ENCODE data around the gene USP8.
"Not testable (repeated sequence)": the region's sequence is repeated elsewhere in the genome, so short reads cannot be mapped to it uniquely, and the experiment has no call there.

Gene USP8

DNA sequence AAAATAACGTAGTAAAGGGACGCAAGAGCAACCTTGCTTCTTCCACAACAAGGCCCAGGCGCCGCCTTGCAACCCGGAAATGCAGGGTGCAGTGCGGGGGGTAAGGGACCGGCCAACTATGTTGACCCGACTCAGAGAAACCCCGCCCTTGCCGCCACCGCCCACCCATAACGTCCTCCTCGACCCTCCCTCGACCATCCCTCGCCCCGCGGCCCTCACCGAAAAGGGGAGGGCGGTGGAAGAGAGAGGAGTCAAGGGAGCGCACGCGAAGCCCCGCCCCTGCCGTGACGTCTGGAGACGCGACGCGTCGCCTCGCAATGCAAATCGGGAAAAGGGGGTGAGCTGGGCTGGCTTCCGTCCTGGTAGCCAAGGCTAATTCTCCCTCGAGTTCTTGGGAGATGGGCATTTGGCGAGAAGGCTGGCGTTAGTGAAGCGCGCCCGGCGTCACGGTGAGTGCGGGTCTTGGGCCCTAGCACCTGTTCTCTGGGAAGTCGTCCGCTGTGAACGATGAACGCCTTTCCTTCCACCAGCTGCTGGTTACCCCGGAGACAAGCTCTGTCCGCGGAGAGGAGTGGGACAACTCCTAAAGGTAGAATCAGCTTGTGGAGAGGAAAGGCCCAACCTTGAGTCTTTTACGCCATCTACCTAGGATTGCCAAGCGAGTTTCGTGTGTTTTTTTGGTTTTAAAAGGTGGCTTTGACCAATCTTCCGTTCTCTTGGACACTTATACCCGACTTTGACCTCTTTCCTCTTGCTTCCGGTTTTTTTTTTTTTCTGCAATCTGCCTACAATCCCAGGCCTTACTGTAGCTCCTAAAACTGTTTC lies at the start of gene USP8:
TSS of gene USP8 (plus strand) at position 340 of the 825 bp plus-strand sequence. CDS start 14,669 bp downstream, outside the sequence.
- DNase-seq = peak; percentile 97 to 99

DNA sequence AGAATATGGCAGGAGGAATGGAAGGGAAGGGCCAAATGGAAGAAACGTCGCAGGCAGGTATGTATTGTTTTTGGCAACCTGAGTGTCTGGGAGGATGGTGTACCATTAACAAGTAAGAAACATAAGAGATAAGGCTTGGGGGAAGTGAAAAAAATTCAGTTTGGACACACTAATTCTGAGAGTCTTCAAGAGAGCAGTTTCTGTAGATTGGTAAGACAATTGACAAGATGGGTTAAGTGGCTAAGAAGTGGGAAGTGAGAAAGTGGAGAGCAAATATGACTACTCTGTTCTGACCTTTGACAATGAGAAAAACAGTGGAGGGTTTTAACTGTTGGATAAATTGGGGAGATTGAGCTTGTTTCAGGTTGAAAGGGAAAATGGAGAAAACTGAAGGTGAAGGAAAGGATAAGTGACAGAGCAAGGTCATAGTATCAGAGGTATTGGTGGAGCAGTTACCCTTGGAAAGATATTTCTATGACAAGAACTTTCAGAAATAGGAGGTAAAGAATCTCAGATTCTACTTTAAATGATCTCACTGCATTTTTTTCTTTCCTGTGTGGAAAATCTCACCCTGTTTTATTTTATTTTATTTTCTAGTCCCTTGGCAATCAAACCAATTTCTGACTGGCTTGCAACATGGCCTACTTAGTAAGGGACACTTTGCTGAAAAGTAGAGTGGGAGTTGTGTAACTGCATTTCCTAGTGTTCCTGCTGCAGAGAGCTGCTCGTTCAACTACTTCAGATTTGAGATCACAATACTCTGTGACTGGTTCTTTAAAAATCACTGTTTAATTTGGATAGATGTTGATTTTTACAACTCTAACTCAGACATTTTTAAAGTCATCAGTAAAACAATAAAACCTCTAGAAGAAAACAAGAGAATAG lies 46.1 kb upstream of the USP8 start:
- DNase-seq = peak; percentile 36 to 46

DNA sequence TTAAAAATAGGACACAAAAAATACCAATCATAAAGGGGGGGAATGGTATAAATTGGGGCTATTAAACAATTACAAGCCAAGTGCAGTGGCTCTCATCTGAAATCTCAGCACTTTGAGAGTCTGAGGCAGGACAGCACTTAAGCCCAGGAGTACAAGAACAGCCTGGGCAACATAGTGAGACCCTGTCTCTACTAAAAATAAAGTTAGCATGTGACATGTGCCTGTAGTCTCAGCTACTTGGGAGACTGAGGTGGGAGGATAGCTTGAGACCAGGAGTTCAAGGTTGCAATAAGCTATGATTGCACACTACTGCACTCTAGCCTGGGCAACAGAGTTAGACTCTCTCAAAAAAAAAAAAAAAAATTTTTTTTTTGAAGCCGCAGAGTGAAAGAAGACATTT lies 45.4 kb upstream of the USP8 start:
- no peak for DNase-seq

DNA sequence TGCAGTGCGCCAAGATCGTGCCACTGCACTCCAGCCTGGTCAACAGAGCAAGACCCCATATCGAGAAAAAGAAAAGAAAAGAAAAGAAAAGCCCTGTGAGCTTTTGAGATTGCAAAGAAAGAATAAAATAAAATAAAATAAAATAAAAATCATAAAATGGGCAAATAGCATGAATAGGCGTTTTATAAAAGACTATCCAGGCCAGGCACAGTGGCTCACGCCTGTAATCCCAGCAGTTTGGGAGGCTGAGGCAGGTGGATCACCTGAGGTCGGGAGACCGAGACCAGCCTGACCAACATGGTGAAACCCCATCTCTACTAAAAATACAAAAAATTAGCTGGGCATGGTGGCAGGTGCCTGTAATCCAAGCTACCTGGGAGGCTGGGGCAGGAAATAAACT lies 44.8 kb upstream of the USP8 start:
- not testable (repeated sequence) for DNase-seq

DNA sequence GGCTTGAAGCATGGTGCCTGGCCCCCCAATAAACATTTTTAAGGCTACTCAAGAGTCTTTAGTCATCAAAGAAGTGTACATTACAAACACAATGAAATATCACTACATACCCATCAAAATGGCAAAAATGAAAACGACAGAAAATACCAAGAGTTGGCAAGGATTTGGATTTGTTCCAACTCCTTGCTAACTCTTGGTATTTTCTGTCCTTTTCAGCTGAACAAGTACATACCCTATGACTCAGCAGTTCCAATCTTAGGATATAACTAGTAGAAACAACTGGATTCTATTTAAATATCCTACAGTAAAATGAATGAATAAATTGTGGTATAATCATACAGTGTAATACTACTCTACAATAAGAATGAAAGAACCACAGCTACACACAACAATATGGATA lies 44.1 kb upstream of the USP8 start:
- no peak for DNase-seq

DNA sequence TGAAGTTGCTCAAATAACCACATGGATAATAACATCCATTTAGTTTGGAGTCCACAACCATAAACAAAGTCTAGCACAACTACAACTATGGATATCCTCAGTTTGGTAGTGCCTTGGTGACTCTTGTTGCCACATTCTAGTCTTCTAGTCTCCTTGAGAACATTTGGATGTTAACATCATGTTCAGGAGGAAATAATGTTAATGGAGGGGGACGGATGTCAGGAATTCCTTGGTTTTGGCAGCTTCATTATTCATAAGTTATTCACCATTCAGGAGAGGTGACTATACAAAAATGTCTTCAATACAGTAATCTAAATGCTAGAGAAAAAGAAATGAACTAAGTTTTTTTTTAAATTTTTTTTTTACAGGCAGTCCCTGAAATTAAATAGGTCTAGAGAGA lies 42.8 kb upstream of the USP8 start:
- no peak for DNase-seq

DNA sequence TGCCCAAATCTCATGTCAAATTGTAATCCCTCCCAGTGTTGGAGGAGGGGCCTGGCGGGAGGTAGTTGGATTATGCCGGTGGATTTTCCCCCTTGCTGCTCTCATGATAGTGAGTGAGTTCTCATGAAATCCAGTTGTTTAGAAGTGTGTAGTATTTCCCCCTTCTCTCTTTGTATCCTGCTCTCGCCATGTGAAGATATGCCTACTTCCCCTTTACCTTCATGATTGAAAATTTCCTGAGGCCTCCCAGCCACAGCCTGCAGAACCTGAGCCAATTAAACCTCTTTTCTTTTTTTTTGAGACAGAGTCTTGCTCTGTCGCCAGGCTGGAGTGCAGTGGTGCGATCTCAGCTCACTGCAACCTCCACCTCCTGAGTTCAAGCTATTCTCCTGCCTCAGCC lies 41.8 kb upstream of the USP8 start:
- DNase-seq = peak in 1 of 2 donors; percentile 16

DNA sequence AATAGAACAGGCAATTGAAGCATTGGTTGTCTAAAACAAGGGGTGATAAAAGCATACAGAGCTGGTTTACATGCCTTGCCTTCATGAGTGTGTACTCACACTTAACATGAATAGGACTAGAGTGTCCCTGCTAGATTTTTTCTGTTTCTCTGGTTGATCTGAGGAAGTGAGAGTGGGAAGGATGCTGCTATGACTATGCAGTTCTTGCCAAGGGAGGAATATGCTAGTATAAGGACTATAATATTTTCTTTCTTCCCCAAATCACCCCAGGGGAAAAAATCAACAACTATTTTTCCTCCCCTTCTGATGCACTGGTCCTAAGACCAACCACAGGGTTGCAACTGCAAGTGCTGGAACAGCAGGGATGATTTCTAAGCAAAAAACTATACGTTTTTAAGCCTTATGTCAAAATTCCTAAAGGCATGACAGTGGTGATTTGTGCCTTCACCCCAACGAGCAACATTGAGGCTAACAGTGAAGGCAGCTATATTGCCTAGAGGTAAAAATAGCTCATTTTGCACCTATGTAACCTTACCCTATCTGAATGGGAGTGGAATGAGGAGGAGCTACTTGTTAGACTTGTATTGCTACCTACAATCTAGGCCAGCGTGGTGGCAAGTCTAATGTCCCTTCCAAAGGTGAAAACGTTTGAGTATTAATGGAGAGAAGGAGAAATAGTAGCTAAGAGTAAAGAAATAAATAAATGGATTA lies 33.5 kb upstream of the USP8 start:
- DNase-seq = peak; percentile 47 to 56

DNA sequence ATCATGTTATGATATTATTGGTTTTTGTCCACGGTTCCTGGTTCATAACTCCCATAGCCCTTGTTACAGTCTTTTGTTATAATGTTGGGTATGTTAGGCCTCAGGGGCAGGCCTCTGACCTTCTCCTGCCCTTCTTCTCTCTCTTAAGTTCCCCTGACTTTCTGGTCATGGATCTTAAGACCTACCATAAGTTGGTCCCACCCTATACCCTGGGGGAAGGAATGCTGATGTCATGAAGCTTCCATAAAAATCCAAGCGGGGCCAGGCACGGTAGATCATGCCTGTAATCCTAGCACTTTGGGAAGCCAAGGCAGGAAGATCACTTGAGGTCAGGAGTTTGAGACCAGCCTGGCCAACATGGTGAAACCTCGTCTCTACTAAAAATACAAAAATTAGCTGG lies 32.6 kb upstream of the USP8 start:
- not testable (repeated sequence) for DNase-seq

DNA sequence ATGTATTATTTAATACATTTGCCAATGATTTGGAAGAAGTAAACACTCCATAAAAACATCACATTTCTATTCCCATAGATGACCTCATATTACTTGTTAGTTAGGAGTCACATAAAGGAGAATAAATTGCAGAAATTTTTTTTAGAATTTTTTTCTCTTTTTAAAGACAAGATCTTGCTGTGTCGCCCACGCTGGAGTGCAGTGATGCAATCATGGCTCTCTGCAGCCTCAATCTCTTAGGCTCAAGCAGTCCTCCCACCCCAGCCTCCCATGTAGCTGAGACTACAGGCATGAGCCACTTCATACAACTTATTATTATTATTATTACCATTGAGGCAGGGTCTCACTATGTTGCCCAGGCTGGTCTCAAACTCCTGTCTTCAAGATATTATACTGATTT lies 12.3 kb upstream of the USP8 start:
- DNase-seq = no peak

DNA sequence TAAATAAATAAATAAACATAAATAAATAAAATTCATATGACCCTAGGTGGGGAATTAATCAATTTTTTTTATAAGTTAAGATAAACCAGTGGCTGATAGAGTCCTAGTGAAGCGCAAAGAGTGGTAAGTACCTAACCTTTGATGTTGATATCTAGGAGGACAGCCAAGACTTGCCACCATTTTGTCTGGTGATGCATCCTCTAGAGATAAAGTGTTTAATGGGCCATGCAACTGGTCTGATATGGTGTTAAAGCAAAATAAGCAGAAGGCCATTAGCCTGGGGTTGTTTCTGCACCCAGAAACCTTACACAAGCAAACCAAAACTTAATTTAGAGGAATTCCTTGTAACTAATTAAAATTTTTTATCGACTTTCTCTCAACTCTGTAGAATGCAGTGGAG lies 9.6 kb upstream of the USP8 start:
- DNase-seq = no peak

DNA sequence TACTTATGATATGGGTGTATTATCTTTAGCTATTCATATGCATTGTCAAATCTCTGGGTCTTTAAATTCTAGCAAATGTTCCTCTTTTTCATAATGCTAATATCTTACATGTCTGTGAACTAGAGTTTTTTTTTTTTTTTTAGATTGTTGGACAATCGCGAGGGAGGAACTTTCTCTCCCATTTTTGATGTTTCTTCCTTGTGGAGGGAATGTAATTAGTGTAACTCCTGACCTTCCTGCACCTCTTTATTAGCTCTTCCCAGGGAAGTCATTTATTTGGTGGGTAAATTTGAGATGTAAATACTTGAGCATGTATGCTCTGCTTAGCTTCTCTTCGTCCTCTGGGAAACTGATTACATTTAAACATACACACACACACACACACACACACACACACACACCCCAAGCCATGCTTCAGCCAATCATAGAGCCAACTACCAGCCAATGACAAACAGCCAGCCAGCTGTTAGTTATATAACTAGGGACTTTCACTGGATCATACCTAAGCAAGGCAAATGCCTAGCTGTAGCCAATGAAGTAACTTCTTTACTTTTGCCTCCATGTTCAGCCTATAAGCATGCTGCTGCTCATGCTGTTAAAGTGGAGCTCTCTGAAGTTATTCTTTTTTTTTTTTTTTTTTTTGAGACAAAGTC lies 8.3 kb upstream of the USP8 start:
- no peak for DNase-seq

DNA sequence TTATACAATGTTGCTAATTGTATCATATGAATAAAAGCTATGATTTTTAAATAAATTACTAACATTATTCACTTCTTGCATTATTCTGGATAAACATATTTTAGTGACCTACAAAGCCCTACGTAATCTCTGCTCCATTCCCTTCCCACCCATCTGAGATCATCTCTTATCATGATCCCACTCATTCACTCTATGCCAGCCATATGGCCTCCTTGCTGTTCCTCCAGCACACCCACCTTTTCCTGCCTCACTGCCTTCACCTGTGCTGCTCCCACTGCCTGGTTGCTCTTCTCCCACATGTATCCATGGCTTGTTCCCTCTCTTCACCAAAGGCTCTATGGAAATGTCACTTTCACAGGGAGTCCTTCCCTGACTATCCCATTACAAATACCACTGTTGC lies 7.3 kb upstream of the USP8 start:
- DNase-seq = no peak

DNA sequence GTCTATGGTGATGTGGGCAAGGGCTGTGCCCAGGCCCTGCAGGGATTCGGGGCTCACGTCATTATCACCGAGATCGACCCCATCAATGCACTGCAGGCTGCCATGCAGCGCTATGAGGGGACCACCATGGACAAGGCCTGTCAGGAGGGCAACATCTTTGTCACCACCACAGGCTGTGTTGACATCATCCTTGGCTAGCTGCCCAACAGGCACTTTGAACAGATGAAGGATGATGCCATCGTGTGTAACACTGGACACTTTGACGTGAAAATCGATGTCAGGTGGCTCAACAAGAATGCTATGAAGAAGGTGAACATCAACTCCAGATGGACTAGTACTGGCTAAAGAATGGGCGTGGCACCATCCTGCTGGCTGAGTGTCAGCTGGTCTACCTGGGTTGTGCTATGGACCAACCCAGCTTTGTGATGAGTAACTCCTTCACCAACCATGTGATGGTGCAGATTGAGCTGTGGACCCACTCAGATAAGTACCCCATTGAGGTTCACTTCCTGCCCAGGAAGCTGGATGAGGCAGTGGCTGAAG lies 6.1 kb upstream of the USP8 start:
- no peak for DNase-seq

DNA sequence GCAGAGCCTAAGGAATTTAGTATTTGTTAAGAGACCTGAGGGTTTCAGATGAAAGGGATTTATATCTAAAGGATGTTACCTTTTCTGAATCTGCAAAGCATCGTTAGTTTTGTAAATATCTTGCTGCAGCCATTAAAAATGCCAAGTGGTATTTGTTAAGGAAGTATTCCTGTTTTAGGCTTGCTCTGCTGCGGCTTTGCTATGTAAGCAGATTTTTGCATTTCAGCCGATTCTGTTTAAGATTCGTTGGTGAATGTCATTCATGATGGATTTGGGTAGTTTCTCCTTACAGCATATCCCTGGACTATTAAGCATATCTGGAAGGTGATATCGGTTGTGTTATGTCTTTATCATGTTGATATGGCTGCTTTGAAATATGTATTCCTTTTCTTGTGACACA lies 1.0 kb downstream of the USP8 start:
- peak in 1 of 2 donors; percentile 22 for DNase-seq

DNA sequence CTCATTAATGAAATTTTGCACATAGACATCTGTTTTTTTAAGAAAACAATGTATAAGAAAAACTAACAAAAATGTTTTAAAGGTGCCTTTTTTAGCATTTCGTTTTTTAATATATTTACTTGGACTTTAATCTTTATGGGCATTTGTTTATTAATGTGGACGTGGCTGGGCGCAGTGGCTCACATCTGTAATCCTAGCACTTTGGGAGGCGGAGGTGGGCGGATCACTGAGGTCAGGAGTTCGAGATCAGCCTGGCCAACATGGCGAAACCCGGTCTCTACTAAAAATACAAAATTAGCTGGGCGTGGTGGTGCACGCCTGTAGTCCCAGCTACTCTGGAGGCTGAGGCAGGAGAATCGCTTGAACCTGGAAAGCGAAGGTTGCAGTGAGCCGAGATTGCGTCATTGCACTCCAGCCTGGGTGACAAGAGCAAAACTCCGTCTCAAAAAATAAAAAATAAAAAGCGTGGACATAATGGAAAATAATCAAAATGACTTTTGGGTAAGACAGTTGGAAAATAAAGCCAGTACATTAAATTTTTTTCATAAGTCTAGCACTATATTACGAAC lies 1.6 kb downstream of the USP8 start:
- not testable (repeated sequence) for DNase-seq

DNA sequence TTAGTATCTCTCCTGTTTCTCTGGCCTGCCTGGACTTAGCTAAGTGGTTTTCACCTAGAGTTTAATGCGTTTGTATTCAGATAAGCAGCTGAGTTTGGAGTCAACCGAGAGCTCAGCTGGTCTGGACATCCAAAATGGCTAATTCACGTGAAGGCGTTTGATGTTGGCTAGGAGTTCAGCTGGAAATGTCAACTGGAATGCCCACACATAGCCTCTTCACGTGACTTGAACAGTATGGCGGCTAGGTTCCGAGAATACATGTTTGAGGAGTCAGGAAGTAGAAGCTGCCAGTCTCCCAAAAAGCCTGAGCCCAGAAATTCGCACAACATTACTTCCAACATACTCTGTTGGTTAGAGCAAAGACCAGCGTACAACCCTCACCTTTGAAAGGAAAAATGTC lies 2.2 kb downstream of the USP8 start:
- DNase-seq = no peak

DNA sequence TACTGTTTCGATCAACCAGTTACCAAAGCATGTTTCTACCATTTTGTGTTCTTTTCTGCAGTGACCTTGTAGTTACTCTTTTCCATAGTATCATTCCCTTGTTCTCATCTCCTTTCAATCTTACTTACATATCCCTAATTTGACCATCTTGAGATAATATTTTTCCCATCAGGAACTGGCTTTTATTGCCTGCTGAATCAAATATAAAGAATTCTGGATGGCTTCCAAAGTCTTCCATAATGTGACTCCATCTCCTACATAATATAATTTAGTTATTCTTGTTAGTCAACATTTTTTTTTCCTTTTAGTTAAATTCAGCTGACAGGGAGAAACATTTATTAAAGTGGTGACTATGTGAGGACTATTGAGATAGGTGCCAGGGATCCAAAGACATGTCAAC lies 7.0 kb downstream of the USP8 start:
- DNase-seq = no peak

DNA sequence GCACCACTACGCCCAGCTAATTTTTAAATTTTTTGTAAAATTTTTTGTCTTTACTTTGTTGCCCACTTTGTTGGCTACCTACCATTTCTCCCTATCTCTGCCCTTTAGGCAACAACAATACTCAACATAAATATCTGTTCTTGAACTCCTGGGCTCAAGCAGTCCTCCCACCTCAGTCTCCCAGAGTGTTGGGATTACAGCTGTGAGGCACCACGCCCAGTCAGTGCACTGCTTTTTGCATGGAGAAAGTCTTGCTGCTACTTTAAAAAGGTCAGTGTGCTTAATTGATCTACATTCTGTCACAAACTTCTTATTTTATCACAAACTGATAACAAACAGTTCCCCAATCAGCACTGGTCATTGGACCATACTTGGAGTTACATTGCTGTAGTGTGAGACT lies 8.0 kb downstream of the USP8 start:
- DNase-seq = no peak

DNA sequence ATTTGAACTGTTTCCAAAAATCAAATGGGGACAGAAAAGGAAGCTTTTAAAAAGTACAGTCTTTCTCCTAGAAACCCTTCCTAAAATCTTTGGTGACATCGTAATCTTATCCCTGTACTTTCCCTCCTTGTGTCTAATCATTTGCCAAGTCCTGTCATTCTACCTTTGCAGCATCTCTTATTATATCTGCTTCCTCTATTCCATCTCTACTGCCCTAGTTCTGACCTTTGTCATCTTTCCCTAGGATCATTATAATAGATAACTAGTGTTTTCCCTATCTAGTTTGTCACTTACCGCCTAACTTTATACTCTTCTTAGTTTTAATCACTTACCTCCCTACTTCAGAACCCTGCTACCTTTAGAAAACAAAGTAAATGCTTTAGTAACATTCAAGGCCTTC lies 11.6 kb downstream of the USP8 start:
- no peak for DNase-seq

DNA sequence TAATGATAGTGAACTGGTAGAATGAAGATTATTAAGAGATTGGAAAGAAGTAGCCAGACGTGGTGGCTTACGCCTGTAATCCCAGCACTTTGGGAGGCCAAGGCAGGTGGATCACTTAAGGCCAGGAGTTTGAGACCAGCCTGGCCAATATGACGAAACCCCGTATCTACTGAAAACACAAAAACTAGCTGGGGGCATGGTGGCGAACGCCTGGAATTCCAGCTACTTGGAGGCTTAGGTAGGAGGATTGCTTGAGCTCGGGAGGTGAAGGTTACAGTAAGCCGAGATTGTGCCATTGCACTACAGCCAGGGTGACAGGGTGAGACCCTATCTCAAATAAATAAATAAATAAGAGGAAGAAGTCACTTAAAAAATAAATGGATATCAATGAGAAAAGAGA lies 14.0 kb downstream of the USP8 start:
- DNase-seq = no peak

DNA sequence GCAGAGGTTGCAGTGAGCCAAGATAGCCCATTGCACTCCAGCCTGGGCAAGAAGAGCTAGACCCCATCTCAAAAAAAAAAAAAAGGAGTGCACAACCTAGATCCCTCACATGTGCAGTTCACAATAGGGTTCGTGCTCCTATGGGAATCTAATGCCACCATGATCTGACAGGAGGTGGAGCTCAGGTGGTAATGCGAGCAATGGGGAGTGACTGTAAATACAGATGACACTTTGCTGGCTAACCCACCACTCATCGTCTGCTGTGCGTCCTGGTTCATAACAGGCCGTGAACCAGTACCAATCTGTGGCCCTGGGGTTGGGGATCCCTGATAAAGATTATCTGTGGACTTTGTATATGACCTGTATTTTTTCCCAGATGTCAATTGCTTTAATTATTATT lies 16.7 kb downstream of the USP8 start:
- DNase-seq = no peak

All from inflammatory macrophage treated with lipopolysaccharide for 1 hour (primary cell).